ENCODE measurements around the gene ESD. TPM values are rescaled to one million over a fixed set of nuclear protein-coding genes. Genes with fewer than 3 reads are reported as not detected.

Gene ESD
- total and polyA plus RNA-seq, 2 donors (not counting 3 experiments of a cell fraction or from before 2014, with no cell fraction given) = 45.3 to 81.1 TPM

GRCh38 chr13:46753137-46753536 is 43.8 kb downstream of the ESD start:
- H3K27me3 ChIP-seq (ENCODE audit: control insufficient read depth in 2 of 2, insufficient read depth in 2 of 2, low read length in 2 of 2) = no peaks in the 10 kb centered on the region
- POLR2A ChIA-PET = no interaction called here

More at GRCh38 chr13:46753137-46753536, 43.8 kb downstream of the ESD start:
- Histone ChIP-seq H2AFZ (ENCODE audit: low read depth, low read length) (no peak overlapping the region), H3K4me1 (ENCODE audit: control insufficient read depth, extremely low read depth, insufficient read depth, low read length) (no peaks in the 10 kb centered on the region), H3K9me3 (replicated peaks; ENCODE audit: control insufficient read depth, insufficient read depth, low read length) (no peaks in the 10 kb centered on the region), H3K4me3 (replicated peaks in 1 of 3; ENCODE audit: insufficient read depth in 1 of 3, low read depth in 1 of 3, low read length in 3 of 3) (no peak overlapping the region), H3K9me1 (replicated peaks; ENCODE audit: control insufficient read depth, extremely low read depth, insufficient read depth, low read length) (no peaks in the 10 kb centered on the region), H3K27ac (ENCODE audit: insufficient read depth, low read depth, low read length) (no peak overlapping the region), H3K79me2 (ENCODE audit: control insufficient read depth, insufficient read depth, low read length) (no peaks in the 10 kb centered on the region), H3K4me2 (ENCODE audit: insufficient read depth, low read length) (no peak overlapping the region), H3K9ac (replicated peaks; ENCODE audit: extremely low read depth, insufficient read depth, low read length) (no peak overlapping the region), H4K20me1 (replicated peaks; ENCODE audit: control insufficient read depth, extremely low read depth, insufficient read depth, low read length) (no peaks in the 10 kb centered on the region), H3K36me3 (ENCODE audit: control insufficient read depth in 2 of 2, extremely low read depth in 1 of 2, insufficient read depth in 2 of 2, low read length in 2 of 2) (peaks cover 0 to 3% of the 10 kb centered on the region in 2 experiments)
- FAIRE-seq = no peak
- BruUV-seq (replicated peaks) = no TSS peak
- CTCF ChIA-PET = interaction anchor here (0.6 kb wide), 1 partner anchor 23 kb away, joined by 3 read pairs; no protein-coding TSS in a partner anchor
- dilution Hi-C loops (cut with MboI; ENCODE audit: extremely low pct_ligation_motif_present, low sequenced_read_pairs) = no loop called here
- no peak for DNase-seq (ENCODE audit: low read depth, low spot score)
- intact Hi-C loops (cut with micrococcal nuclease) = no loop called here
- TF ChIP-seq, protein P1, sequence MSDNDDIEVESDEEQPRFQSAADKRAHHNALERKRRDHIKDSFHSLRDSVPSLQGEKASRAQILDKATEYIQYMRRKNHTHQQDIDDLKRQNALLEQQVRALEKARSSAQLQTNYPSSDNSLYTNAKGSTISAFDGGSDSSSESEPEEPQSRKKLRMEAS (IDR thresholded peaks at IDR 0.05; ENCODE audit: insufficient read depth, insufficient read length) = no peak
- no peak for TF ChIP-seq POLR2AphosphoS5 (IDR thresholded peaks at IDR 0.05; ENCODE audit: insufficient read depth, low read depth, low read length)
- TF ChIP-seq GATA2 (IDR thresholded peaks at IDR 0.05; ENCODE audit: insufficient read depth, insufficient read length, low read depth, low read length) = no peak
- no peak for TF ChIP-seq POLR2A (IDR thresholded peaks at IDR 0.05; ENCODE audit: low read depth, low read length)
- no peak for TF ChIP-seq MYC (IDR thresholded peaks at IDR 0.05; ENCODE audit: low read depth, low read length)
- TF ChIP-seq, protein P2, sequence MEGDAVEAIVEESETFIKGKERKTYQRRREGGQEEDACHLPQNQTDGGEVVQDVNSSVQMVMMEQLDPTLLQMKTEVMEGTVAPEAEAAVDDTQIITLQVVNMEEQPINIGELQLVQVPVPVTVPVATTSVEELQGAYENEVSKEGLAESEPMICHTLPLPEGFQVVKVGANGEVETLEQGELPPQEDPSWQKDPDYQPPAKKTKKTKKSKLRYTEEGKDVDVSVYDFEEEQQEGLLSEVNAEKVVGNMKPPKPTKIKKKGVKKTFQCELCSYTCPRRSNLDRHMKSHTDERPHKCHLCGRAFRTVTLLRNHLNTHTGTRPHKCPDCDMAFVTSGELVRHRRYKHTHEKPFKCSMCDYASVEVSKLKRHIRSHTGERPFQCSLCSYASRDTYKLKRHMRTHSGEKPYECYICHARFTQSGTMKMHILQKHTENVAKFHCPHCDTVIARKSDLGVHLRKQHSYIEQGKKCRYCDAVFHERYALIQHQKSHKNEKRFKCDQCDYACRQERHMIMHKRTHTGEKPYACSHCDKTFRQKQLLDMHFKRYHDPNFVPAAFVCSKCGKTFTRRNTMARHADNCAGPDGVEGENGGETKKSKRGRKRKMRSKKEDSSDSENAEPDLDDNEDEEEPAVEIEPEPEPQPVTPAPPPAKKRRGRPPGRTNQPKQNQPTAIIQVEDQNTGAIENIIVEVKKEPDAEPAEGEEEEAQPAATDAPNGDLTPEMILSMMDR (IDR thresholded peaks at IDR 0.05; ENCODE audit: extremely low read depth in 1 of 2, insufficient read depth in 1 of 2, low read depth in 1 of 2, low read length in 2 of 2) = no peak
- TF ChIP-seq JUN (IDR thresholded peaks at IDR 0.05; ENCODE audit: borderline replicate concordance, insufficient read depth, insufficient read length, low read depth) = no peak
- TF ChIP-seq EZH2 (IDR thresholded peaks at IDR 0.05; ENCODE audit: borderline replicate concordance, low read depth, low read length, severe bottlenecking) = no peak
- no peak for TF ChIP-seq FOS (IDR thresholded peaks at IDR 0.05; ENCODE audit: borderline replicate concordance, insufficient read depth, low read length)

Data from endothelial cell of umbilical vein (primary cell).